HG03571 (cell line): ENCODE data around the gene ABCG5.

Experiments
- ATAC-seq: cut with Tn5 transposase; IDR thresholded peaks from one replicate; pipeline ENCODE4 v1.9.1; 2021; ENCODE audit not compliant: unreplicated experiment

The ABCG5 gene

GRCh38 chr2:43838560-43839267 lies at the start of gene ABCG5, which contains the start of gene ABCG8:
ABCG5 (minus strand) TSS chr2:43838839; CDS start chr2:43838679, 160 bp downstream.
ABCG8 (plus strand) TSS chr2:43838971; CDS start chr2:43839054, 83 bp downstream.
- no peak for ATAC-seq

- no peak for ATAC-seq
Measured at GRCh38 chr2:43887176-43887575, 48.5 kb upstream of the ABCG5 start.

- no peak for ATAC-seq
Measured at GRCh38 chr2:43885132-43885632, 46.5 kb upstream of the ABCG5 start.

- ATAC-seq: no peak
Measured at GRCh38 chr2:43884689-43885088, 46.0 kb upstream of the ABCG5 start.

- no peak for ATAC-seq
Measured at GRCh38 chr2:43882312-43882711, 43.7 kb upstream of the ABCG5 start.

GRCh38 chr2:43880952-43881351 lies 42.3 kb upstream of the ABCG5 start:
- no peak for ATAC-seq

GRCh38 chr2:43880471-43880870 lies 41.8 kb upstream of the ABCG5 start:
- no peak for ATAC-seq

GRCh38 chr2:43879261-43879660 lies 40.6 kb upstream of the ABCG5 start:
- no peak for ATAC-seq

GRCh38 chr2:43877782-43878464 lies 39.3 kb upstream of the ABCG5 start:
- ATAC-seq: peak; percentile 77

- no peak for ATAC-seq
Measured at GRCh38 chr2:43874776-43875451, 36.3 kb upstream of the ABCG5 start.

GRCh38 chr2:43872151-43872550 lies 33.5 kb upstream of the ABCG5 start:
- ATAC-seq: no peak

GRCh38 chr2:43855292-43855691 lies 16.7 kb upstream of the ABCG5 start:
- ATAC-seq: no peak

- no peak for ATAC-seq
Measured at GRCh38 chr2:43854671-43855070, 16.0 kb upstream of the ABCG5 start.

GRCh38 chr2:43853141-43854081 lies 14.8 kb upstream of the ABCG5 start:
- no peak for ATAC-seq

- no peak for ATAC-seq
Measured at GRCh38 chr2:43852196-43852730, 13.6 kb upstream of the ABCG5 start.

GRCh38 chr2:43851011-43851980 lies 12.7 kb upstream of the ABCG5 start:
- no peak for ATAC-seq

GRCh38 chr2:43848214-43848613 lies 9.6 kb upstream of the ABCG5 start:
- ATAC-seq: no peak

GRCh38 chr2:43846140-43846793 lies 7.6 kb upstream of the ABCG5 start:
- ATAC-seq: no peak

- no peak for ATAC-seq
Measured at GRCh38 chr2:43845181-43845580, 6.5 kb upstream of the ABCG5 start.
